Measurements from ENCODE around the gene TAF1B.

TAF1B gene

DNA sequence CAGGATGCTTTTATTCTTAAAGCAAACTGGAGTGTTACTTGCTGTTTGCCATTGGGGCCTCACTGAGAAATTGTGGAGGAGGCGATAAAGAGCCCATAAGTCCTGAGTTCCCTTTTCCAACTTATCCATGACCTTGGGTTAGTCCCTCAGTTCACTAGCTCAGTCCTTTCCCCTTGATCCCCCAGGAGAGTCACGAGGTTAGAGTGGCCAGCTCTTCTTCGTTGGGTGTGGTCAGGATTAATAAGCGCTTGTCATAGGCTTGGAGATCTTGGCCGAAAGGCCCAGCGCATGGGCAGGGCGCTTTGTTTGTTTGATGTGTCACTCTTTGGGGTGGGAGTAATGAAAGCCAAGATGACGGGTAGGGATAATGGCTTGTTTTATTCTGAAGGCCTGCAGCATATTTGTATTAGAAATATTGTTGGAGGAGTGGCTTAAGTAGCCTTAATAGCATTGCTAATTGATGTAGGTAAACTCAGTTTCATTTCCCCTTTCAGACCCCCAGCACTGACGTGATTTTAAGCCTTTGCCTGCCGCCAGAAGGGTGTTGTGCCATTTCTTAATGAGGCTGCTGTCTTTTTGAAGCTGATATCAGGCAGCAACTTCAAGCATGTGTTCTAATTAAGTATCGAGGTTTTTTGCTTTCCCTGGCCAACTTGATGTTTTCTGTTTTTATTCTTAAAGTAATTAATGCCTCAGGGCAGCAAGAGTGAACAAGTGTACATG is 123.9 kb downstream of the TAF1B start:
- no peak for DNase-seq (ENCODE audit: low read depth)

DNA sequence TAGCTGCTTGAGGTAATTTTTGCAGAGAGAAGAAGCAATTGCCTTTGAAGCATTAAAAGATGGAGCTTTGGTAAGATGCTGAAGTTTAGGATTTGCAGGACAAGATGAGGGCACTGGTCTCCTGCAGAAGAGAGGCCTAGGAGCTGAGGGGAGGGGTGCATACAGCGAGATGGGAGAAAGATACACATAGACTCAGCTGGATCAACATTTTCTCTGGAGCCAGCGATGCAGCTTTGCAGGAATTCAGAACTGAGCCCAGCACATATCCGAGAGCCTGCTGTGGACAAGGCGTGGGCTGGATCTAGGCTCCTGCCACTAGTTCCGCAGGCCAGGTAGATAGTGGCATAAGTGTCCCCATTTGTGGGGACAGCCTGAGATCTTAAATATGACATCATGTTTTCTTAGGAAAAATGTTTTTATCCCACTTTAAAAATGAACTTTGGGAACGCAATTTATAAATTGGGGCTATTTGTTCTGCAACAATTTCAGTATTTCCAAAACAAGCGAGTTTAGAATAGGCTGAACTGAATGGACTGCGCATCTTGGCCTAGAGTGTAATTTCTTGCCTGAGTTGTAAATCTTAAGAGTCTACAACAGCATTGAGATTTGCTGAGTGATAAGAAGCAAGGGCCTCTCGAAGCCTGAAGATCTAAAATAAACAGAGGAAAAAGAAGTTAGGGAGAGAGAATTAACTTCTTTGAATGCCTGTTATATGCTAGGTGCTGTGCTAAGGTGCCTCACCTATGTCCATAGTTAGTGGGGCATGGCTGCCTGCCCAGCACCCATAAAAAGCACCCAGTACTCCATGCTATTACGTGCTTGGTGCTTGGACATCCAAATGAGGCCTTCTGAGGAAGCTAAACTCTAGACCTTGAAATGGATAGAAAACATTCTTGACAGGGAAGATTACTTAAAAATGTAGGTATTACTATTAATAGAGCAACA is 125.6 kb downstream of the TAF1B start:
- no peak for DNase-seq (ENCODE audit: low read depth)

DNA sequence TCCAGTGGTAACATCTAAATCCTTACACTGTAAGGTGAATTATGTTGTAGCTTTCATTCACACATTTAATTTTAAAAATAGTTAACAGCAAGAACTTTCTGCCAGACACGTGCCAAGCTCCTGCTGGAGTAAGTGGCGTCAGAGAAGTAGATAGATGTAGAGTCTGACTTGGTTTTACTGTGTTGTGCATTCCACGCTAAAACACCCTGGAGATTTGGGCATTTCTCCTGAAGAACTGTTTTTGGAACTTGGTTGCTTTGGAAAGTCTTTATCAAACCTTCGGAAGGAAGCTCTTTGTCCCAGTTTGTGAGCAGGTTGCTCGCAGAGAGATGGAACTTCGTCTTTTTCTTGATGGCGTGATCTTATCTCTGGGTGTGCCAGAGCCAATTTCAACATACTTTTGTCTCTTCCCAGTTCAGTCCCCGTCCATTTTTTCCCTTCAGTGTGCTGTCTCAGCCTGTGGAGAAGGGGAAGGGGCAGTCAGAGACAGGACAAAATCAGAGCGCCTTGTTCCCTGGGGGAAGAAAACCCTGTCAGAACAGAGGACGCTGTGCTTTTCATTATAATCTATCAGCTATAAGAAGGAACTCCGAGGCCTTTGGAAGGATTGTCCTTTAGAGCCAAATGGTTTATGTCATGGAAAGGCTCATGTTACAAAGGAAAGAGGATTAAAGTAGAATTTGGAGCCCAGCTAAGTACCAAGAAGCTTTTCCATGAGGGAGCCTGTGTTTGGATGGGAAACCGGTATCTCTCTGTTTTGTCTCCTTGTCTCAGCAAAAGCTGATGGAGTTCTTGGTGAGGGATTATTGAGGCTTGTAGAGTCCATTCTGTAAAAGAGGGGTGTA is 127.1 kb downstream of the TAF1B start:
- DNase-seq (ENCODE audit: low read depth) = no peak

DNA sequence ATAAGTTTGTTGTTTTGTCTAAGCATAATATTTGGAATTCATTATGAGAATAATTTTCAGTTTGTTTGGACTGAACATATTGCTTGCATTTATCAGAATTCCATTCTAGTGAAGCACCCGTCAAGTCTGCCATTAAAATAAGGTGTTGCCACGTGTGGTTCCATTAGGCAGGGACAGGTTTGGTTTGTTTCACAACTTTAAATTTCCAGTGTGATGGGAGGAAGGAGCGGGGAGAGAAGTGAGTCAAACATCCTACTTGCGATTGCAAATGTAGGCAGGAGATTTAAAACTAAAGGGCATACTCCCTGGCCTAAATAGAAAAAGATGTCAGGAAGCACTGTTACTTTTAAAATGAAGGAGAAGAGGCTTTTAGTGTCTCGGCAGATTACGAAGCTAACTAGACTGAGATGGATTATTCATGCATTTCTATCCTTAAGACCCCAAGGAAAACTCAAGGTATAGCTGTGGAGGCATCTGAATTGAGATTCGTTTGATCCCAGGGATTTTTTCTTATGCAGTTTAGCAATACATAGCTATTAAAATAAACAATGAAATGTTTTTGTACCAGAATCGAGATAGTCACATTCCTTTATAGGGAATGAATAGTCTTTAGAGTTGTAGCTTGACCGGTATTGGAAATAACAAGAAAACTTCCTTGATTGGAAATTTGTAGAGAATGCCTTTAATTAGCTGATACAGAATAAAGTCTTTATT is 128.0 kb downstream of the TAF1B start:
- DNase-seq (ENCODE audit: low read depth) = no peak

DNA sequence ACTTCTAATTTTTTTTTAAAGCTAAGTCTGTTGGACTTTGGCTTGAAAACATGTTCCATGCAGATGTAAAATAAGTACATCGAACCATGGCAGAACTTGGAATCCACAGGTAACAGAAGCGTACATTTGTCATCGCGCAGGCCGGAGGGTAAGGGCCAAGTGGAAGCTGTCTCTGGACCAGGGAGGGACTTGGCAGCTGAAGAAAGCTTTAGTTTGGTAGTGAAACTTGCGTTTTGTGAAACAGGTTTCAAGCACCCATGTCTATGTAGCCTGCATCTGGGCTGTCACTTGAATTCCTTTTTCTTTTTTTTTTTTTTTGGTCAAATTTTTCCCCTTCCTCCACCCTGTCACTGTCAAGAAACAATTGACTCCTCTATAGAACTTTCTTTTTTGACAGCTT is 128.6 kb downstream of the TAF1B start:
- DNase-seq (ENCODE audit: low read depth) = no peak

DNA sequence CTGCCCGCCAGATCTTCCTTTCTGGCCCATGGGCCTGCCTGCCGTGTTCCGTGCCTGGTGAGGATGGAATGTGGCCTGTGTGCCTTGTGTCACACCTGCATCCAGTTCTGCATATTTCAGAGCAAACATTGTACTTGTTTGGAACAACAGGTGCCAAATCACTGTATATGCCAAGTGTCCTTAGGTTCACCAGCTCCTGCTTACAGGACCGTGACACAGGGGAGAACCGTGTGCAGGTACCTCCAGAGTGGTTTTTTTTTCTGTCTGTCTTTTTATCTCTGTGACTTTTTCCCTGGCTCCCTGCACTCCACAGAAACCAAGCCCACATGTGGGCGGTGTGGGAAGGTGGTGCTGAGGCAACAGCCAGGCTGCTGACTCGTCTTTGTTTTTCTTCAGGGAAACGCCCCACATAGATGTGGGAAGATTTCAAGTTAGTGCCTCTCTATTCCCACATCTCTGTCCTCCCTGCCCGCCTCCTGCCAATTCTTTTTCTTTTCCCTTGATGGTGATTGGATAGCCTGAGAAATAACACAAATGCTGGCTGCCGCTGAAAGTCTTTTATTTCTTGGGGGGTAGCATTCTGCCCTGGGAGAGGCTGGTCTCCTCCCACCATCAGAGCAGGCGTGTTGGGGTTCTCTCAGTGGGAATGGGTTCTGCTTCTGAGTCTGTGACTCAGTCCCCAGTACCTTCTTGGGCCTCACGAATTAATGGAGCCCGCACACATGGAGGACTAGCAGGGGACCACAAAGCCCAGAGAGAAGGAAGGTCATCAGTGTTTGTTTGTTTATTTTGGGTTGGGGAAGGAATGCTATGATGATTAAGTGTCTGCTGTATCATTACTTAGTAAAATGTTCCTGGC is 129.6 kb downstream of the TAF1B start:
- DNase-seq (ENCODE audit: low read depth) = no peak

DNA sequence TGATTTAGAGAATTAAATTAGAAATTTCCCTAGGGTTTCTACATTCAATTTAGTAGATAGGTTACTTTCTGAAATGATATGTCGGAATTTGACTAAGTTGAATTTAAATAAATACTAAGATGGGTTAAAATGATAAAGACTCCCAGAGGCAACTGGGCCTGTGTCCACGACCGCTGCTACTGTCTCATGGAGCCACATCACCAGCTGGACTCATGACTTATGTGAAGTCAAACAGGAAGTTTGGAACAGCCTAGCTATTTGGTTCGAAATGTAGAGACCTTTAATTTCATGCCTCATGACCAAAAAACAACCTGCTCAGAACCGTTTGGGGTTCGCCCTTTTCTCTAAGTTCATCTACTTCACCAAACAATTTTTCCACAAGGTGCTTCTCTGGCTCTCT is 130.4 kb downstream of the TAF1B start:
- DNase-seq (ENCODE audit: low read depth) = no peak

DNA sequence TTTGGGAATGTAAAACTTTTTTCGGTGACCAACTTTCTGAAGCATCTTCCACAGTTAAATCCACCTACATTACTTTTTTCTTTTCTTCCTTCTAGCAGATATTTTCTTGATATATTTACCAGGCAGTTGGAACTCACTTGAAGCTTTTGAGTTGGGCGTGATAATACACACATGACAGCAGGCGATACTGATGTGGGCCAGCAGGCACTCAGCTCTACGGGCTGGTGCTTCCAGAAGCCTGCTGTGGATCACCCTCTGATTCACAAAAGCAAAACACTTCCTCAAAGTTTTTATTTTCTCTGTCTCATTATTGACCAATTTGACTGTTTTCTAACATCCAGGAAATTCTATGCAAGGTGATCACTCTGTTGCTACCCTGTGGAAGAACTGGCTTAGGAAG is 131.1 kb downstream of the TAF1B start:
- DNase-seq (ENCODE audit: low read depth) = no peak

DNA sequence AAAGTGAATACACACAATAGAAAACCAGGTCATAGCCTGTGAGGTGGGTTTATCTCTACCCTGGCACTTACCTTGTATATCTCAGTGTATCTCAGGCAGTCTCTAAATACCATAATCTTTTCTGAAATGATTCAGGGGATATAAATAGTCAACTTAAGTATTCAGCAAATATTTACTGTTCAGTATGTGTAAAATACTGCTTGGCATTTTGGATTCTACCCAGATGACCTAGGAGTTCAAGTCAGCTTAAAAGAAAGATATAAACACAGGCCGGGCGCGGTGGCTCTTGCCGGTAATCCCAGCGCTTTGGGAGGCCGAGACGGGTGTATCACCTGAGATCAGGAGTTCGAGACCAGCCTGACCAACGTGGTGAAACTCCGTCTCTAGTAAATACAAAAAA is 132.1 kb downstream of the TAF1B start:
- DNase-seq (ENCODE audit: low read depth) = no peak

DNA sequence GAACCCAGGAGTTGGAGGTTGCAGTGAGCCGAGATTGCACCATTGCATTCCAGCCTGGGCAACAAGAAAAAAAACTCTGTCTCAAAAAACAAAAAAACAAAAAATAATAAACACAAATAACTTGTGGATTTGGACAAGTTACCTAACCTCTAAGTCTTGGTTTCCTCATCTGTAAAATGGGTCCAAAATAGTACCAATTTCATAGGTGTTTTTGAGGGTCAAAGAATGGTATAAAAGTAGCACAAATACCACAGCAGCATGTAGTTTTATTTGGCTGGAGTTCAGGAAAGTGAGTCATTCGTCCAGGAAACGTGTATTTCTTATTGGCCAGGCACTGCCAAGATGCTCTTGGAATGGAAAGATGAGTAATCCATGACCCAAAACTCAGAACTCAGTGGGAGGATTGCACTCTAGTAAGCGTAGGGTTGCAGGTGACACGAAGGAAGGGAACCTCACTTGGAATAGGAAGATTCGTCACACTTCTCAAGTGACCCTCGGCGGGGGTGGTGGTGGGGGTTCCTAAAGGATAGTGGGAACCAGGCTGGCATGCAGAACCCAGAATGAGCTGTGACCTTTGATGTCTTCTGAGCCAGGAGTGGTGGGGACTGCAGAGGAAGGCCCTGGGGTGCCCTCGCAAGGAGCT is 132.7 kb downstream of the TAF1B start:
- DNase-seq (ENCODE audit: low read depth) = no peak

DNA sequence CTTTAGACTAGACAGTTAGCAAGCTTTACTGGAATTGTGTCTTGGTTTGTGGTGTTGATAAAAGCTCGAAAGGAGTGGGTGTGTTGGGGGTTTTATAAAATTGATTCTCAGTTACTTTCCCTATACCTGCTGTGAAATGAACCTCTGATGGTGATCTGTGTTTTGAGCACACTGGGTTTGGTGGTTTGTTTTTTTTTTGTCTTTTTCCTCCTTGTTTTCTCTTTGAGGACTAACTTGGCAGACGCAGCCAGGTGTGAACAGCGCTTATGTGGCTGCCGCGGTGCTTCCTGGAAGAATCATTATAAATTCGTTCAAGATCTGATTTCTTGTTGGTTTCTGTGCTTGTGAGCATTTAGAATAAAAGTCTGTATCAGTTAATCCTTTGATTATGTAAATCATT is 136.7 kb downstream of the TAF1B start:
- DNase-seq (ENCODE audit: low read depth) = no peak

DNA sequence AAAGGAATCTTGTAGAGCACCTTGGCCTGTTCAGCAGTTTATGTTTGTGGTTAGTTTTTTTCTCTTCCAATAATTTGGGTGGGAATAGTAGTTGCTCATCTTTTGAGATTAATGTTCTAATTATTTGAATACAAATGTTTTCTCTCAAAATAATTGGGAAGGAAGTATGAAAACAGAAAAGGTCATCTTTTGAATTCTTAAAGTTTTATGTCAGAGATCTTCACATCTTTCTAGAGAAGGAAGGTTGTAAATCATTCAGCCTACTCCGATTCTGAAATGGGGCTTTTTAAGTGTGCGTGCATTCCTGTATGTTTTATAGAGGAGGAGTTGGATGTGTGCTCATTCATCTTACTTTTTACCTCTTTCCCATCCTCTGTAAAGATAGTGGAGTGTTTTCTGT is 137.2 kb downstream of the TAF1B start:
- DNase-seq (ENCODE audit: low read depth) = no peak

DNA sequence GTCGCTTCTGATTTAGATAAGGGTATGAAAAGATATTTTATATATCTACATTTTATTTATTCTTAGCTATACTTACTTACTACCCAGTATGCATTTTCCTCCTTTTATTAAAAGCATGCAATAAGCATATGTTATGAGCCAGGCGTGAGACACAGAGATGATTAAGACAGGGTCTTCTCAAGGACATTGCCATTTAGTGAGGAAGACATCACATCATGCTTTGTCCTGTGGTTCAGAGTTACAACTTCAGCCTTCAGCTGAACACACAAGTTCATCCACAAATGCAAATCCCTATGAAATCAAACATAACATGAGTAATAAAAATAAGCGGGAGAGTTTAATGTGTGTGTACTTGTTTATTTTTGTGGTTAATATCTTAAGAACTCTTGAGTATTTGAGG is 138.4 kb downstream of the TAF1B start:
- DNase-seq (ENCODE audit: low read depth) = no peak

DNA sequence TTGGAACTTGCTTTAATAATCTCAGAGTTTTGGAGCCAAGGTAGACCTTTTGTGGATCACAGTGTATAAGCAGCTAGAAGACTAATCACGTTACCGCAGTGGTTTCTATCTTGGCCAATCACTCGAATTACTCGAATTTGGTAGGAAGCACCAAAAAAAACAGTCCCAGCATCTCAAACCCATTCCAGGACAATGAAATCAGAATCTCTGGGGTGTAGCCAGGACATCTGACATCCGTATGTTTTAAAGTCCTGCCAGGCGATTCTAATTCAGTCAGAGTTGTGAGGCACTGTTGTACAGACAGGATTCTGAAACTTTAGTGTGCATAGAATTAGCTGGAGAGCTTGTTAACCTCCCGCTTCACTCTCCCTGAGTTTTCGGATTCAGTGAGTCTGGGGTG is 139.0 kb downstream of the TAF1B start:
- DNase-seq (ENCODE audit: low read depth) = no peak

DNA sequence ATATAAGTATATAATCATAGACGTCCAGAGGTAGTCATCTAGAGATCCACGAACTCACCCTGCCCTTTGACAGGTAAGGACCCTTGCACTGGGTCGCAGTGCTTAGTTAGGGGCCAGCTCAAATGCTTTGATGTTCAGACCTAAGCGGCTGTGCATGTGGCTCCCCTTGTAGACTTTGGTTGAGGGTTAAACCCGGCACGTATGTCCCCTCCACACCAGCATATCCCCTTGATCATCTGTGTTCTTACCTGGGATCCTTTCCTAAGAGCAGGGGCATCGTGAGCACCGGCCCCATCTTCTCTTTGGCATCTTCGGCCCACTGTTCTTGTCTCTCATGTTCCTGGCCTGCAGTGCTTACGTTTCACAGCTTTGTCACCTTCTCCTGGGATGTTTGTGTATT is 139.6 kb downstream of the TAF1B start:
- DNase-seq (ENCODE audit: low read depth) = no peak

DNA sequence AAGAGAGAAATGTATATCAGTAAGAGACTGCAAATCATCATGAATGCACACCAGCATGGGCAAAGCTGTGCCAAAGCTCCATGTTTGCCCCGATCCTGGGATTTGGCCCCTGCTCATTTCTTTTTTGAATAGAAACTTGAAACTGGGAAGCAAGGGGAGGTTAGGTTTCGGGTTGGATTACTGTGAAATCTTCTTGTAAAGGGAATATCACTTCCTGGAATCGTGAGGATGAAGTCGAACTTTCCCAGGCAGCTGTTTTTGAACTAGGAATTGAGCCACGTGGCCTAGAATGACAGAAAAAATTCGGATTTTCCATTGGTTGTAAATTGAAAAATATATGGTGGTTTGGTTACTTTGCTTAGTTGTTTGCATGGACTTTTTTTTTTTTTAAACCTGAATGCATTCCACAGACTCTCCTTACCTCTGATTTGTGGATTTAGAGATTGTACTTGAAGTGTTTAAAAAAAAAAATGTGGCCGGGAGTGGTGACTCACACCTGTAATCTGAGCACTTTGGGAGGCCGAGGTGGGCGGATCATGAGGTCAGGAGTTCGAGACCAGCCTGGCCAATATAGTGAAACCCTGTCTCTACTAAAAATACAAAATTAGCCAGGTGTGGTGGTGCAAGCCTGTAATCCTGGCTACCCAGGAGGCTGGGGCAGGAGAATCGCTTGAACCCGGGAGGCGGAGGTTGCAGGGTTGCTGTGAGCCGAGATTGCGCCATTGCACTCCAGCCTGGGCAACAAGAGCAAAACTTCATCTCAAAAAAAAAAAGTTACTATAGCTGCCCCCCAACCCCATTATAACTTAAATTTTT is 140.3 kb downstream of the TAF1B start:
- DNase-seq (ENCODE audit: low read depth) = no peak
